ENCODE results near the gene CSK. TPM values are rescaled to one million over a fixed set of nuclear protein-coding genes. Genes with fewer than 3 reads are reported as not detected.

Gene CSK
- total RNA-seq, 2 experiments from 2014 or later, result 112 to 355 TPM

- Histone ChIP-seq H3K4me1 (ENCODE audit: insufficient read depth, low read length, poor library complexity, severe bottlenecking) (peaks cover 40% of the 10 kb centered on the region), H2AFZ (ENCODE audit: low read length) (no peak overlapping the region), H3K36me3 (ENCODE audit: insufficient read depth, low read length) (no peaks in the 10 kb centered on the region), H3K9me3 (ENCODE audit: low read length) (no peaks in the 10 kb centered on the region), H3K79me2 (ENCODE audit: insufficient read depth, low read depth, low read length) (no peaks in the 10 kb centered on the region), H3K9me2 (ENCODE audit: insufficient read depth, low read length) (no peaks in the 10 kb centered on the region), H3K4me2 (ENCODE audit: low read length) (no peak overlapping the region), H4K20me1 (ENCODE audit: insufficient read depth, low read length) (no peaks in the 10 kb centered on the region), H3K4me3 (ENCODE audit: low read depth, low read length, poor library complexity, severe bottlenecking) (no peak overlapping the region), H3K27ac (ENCODE audit: low read depth, low read length, poor library complexity, severe bottlenecking) (no peak overlapping the region)
- intact Hi-C loops (cut with micrococcal nuclease; ENCODE audit: unreplicated experiment), result loop anchor here (1.0 to 10.0 kb wide), 2 partner anchors 134 to 394 kb away; no protein-coding TSS in a partner anchor
- no peak for TF ChIP-seq EZH2phosphoT487 (IDR thresholded peaks at IDR 0.05; ENCODE audit: borderline replicate concordance, low read depth, low read length)
- peak; percentile 94 for TF ChIP-seq CTCF (conservative IDR thresholded peaks at IDR 0.05; ENCODE audit: low read length)
- DNase-seq (ENCODE audit: low spot score), result peak; percentile 68
- no TSS peak for BruUV-seq (replicated peaks)
- ChIA-PET POLR2A (interaction anchor here (0.7 to 1.6 kb wide), 4 partner anchors 12 to 137 kb away, joined by 3 to 4 read pairs (median 3); no protein-coding TSS in a partner anchor), CTCF (ENCODE audit: unreplicated experiment) (interaction anchor here (0.9 to 2.0 kb wide), 3 partner anchors 11 to 147 kb away, joined by 3 to 6 read pairs (median 5); no protein-coding TSS in a partner anchor)
These were observed 13.0 kb upstream of the CSK start for GRCh38 chr15:74768771-74769342.

DNA sequence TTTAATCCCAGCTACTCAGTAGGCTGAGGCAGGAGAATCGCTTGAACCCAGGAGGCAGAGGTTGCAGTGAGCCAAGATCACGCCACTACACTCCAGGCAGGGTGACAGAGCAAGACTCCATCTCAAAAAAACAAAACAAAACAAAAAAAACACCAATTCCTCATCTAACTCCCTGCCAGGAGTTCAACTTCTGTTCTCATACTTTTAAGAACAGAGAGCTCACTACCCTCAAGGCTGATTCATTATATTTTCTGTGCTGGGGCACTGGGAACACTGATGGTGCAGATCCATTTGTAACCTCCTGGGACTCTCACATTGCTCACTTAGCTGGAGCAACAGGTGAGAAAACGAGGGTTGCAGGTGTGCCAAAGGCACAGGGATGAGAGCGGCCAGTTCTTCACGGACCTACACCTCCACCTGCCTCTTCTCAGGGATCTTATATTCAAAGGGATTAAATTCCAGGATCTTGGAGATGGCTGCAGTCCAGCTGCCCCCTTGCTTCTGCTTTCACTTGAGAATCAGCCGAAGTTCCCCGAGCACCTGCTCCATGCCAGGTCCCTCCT lies 12.3 kb upstream of the CSK start:
- intact Hi-C loops (cut with micrococcal nuclease; ENCODE audit: unreplicated experiment), result loop anchor here (1.0 to 10.0 kb wide), 3 partner anchors 73 to 395 kb away; partner anchors contain the start of gene ULK3
- no peak for DNase-seq (ENCODE audit: low spot score)
- Histone ChIP-seq H3K36me3 (ENCODE audit: insufficient read depth, low read length) (no peaks in the 10 kb centered on the region), H3K27ac (ENCODE audit: low read depth, low read length, poor library complexity, severe bottlenecking) (no peak overlapping the region), H3K79me2 (ENCODE audit: insufficient read depth, low read depth, low read length) (no peaks in the 10 kb centered on the region), H3K4me3 (ENCODE audit: low read depth, low read length, poor library complexity, severe bottlenecking) (no peak overlapping the region), H4K20me1 (ENCODE audit: insufficient read depth, low read length) (no peaks in the 10 kb centered on the region), H2AFZ (ENCODE audit: low read length) (no peak overlapping the region), H3K4me2 (ENCODE audit: low read length) (no peak overlapping the region), H3K9me3 (ENCODE audit: low read length) (no peaks in the 10 kb centered on the region), H3K4me1 (ENCODE audit: insufficient read depth, low read length, poor library complexity, severe bottlenecking) (peaks cover 46% of the 10 kb centered on the region), H3K9me2 (ENCODE audit: insufficient read depth, low read length) (no peaks in the 10 kb centered on the region)
- ChIA-PET CTCF (ENCODE audit: unreplicated experiment) (interaction anchor here (0.9 to 2.0 kb wide), 2 partner anchors 10 to 135 kb away, joined by 3 to 6 read pairs; no protein-coding TSS in a partner anchor), POLR2A (interaction anchor here (0.7 to 1.6 kb wide), 3 partner anchors 12 to 53 kb away, joined by 3 to 4 read pairs (median 3); no protein-coding TSS in a partner anchor)
- BruUV-seq (replicated peaks), result no TSS peak
- no peak for TF ChIP-seq EZH2phosphoT487 (IDR thresholded peaks at IDR 0.05; ENCODE audit: borderline replicate concordance, low read depth, low read length)
- TF ChIP-seq CTCF (conservative IDR thresholded peaks at IDR 0.05; ENCODE audit: low read length), result no peak

All from OCI-LY7 (cell line).